Testis (tissue), 3 donors: ENCODE data around the gene WNT11. TPM values are rescaled to one million over a fixed set of nuclear protein-coding genes. Genes with fewer than 3 reads are reported as not detected.

Source experiments
- DNase-seq: peaks from one replicate; pipeline ENCODE4 v3.0.0-alpha.2; 2019
- H3K27ac ChIP-seq, 2 donors: fragments of 200-600 bp; sonication (generic); one replicate each; pipeline ENCODE4 v1.5.1; 2019
- H3K27me3 ChIP-seq: fragments of 200-600 bp; sonication (generic); one replicate; pipeline ENCODE4 v1.5.1; 2019
- H3K36me3 ChIP-seq: fragments of 200-600 bp; sonication (generic); one replicate; pipeline ENCODE4 v1.5.1; 2017; ENCODE audit warnings: low read depth; ENCODE audit errors: missing control alignments
- H3K4me1 ChIP-seq: fragments of 200-600 bp; sonication (generic); one replicate; pipeline ENCODE4 v1.5.1; 2019
- H3K4me3 ChIP-seq, 2 donors: fragments of 200-600 bp; sonication (generic); one replicate each; pipeline ENCODE4 v1.5.1; 2017 to 2019
- H3K9me3 ChIP-seq: fragments of 200-600 bp; sonication (generic); one replicate; pipeline ENCODE4 v1.5.1; 2017
- POLR2A ChIP-seq: fragments of 450-650 bp; IDR thresholded peaks from one replicate; pipeline ENCODE4 v1.6.1; 2017; ENCODE audit warnings: antibody characterized with exemption, mild to moderate bottlenecking, moderate library complexity
- WGBS, 2 donors: methylation state at CpG; one replicate each; pipeline ENCODE4 v1.1.5; 2018; 5-methylcytosine and 5-hydroxymethylcytosine counted together
- intact Hi-C: fragments of 100-400 bp; cut with DNase I; formaldehyde crosslinking; loops from one replicate; pipeline ENCODE4 v1.15.1; 2023; ENCODE audit warnings: low total_unique reads
- polyA plus RNA-seq: library from polyadenylated mRNA; stranded (reverse); fragments of 350-450 nt; fragmentation: Illumina TruSeq; extraction: RNeasy Lipid Tissue Mini Kit (QIAGEN cat#74804); gene quantifications from one replicate; pipeline ENCODE4 v1.2.3, GENCODE V29; 2014; ENCODE audit warnings: low read depth, low replicate concordance; ENCODE audit not compliant: insufficient read depth
- total RNA-seq, 2 donors: library from RNA; depleted of rRNA; stranded (reverse); fragments of >200 nt; gene quantifications; one replicate each; pipeline ENCODE4 v1.2.3, GENCODE V29; 2016
- TF ChIP-seq, protein P1 (sequence below), 3 experiments: fragments of 450-650 bp in 2 of 3; fragments of 200-600 bp in 1 of 3; sonication (generic) in 1 of 3; IDR thresholded peaks; one replicate each; pipeline ENCODE4 v1.5.1; 2016 to 2019; ENCODE audit warnings: antibody characterized with exemption in 3 of 3, mild to moderate bottlenecking in 2 of 3, moderate library complexity in 1 of 3

WNT11 gene
- total and polyA plus RNA-seq, 3 donors from 2014 or later, result 2.7 to 4.3 (median 2.8) TPM

DNA sequence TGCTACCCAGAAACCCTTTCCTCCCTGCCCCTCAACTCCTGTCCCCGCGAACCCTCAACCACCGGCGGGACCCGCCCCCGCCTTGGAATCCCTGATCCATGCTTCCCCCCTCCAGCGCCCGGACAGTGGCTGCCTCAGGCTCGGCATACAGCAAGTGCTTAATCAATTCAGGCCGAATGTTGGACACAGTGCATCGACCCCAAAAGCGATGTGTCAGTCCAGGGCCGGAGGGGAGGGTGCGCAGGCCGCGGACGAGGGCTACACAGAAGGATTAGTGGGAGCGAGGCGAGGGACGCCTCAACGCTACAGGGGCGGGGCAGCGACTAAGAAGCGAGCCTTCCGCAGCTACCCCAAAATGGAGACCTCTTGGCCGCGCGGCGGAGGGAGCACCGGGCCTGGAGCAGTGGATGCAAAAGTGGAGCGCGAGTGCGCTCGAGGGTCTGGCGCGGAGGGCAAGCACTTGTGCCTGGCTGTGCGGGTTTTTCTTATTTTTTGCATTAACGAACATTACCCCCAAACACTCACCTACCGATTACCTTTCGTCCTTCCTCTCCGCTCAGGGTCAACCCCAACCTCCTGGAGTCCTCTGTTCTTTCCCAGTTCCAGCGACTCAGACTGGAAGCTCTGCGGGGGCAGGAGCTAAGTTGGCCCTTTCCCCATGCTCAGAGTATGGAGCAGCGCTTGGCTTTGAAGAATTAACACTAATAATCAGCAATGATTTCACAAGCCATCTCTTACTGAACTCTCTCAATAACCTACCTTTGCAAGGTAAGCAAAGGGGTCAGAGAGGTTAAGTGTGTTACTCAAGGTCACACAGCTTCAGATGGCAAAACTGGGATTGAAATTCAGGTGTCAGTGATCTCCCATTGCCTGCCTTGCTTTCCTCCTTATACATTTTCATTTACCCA, 30.0 kb upstream of the WNT11 start:
- Histone ChIP-seq H3K4me3 (peak overlapping the region; percentile 61 to 88), H3K4me1 (peaks cover 7% of the 10 kb centered on the region), H3K9me3 (no peaks in the 10 kb centered on the region), H3K27ac (peak overlapping the region; percentile 85 to 87), H3K36me3 (no peaks in the 10 kb centered on the region), H3K27me3 (no peaks in the 10 kb centered on the region)
- intact Hi-C loops, result no loop called here
- no peak for TF ChIP-seq POLR2A
- TF ChIP-seq, protein P1, sequence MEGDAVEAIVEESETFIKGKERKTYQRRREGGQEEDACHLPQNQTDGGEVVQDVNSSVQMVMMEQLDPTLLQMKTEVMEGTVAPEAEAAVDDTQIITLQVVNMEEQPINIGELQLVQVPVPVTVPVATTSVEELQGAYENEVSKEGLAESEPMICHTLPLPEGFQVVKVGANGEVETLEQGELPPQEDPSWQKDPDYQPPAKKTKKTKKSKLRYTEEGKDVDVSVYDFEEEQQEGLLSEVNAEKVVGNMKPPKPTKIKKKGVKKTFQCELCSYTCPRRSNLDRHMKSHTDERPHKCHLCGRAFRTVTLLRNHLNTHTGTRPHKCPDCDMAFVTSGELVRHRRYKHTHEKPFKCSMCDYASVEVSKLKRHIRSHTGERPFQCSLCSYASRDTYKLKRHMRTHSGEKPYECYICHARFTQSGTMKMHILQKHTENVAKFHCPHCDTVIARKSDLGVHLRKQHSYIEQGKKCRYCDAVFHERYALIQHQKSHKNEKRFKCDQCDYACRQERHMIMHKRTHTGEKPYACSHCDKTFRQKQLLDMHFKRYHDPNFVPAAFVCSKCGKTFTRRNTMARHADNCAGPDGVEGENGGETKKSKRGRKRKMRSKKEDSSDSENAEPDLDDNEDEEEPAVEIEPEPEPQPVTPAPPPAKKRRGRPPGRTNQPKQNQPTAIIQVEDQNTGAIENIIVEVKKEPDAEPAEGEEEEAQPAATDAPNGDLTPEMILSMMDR (IDR thresholded peaks at IDR 0.05), result no peak
- WGBS, 2 donors, result 2 to 4% methylated on average over 31 to 44 of the region's 44 CpGs
- DNase-seq, result peak; percentile 74

DNA sequence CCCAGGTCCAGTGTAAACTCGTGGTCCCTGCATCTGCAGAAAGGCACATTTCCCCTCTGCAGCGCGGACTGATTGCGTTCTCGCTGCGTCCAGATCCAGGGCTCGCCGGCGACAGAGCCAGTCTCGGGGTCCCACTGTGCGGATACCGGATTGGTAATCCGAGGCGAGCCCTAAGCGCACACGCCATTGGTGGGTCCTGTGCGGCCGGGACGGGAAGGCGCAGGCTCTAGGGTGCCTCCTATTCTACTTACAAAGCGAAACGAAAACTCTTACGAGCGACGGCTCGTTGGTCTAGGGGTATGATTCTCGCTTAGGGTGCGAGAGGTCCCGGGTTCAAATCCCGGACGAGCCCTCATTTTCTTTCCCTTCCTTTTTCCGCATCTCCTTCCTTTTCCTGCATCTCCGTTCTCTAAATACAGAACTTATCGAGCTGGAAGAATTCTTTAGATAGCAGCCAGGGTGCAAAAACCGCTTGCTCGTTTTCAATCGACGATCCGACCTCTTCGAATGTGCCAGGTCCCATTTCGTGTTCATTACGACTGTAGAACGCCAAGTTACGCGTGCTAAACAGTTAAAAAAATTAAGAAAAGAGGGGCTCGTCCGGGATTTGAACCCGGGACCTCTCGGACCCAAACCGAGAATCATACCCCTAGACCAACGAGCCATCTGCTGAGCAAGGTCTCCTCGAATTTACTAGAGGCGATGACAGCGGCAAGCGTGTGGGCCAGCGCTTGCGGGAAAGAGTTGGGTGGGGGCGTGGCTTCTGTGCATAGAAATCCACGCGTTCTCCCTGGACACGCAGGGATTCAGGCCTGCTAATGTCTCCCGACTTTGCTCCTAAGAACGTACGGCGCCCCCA, 29.2 kb upstream of the WNT11 start:
- H3K4me1 ChIP-seq, result peaks cover 7% of the 10 kb centered on the region
- TF ChIP-seq, protein P1 (IDR thresholded peaks at IDR 0.05), result no peak
- no peak for TF ChIP-seq POLR2A
- H3K4me3 ChIP-seq, result peak overlapping the region; percentile 61 to 88
- H3K36me3 ChIP-seq, result no peaks in the 10 kb centered on the region
- intact Hi-C loops, result no loop called here
- H3K27me3 ChIP-seq, result no peaks in the 10 kb centered on the region
- DNase-seq, result peak; percentile 94
- no peaks in the 10 kb centered on the region for H3K9me3 ChIP-seq
- H3K27ac ChIP-seq, result peak overlapping the region; percentile 85 to 87
- WGBS, 2 donors, result 0 to 1% methylated on average over 44 to 65 of the region's 65 CpGs

DNA sequence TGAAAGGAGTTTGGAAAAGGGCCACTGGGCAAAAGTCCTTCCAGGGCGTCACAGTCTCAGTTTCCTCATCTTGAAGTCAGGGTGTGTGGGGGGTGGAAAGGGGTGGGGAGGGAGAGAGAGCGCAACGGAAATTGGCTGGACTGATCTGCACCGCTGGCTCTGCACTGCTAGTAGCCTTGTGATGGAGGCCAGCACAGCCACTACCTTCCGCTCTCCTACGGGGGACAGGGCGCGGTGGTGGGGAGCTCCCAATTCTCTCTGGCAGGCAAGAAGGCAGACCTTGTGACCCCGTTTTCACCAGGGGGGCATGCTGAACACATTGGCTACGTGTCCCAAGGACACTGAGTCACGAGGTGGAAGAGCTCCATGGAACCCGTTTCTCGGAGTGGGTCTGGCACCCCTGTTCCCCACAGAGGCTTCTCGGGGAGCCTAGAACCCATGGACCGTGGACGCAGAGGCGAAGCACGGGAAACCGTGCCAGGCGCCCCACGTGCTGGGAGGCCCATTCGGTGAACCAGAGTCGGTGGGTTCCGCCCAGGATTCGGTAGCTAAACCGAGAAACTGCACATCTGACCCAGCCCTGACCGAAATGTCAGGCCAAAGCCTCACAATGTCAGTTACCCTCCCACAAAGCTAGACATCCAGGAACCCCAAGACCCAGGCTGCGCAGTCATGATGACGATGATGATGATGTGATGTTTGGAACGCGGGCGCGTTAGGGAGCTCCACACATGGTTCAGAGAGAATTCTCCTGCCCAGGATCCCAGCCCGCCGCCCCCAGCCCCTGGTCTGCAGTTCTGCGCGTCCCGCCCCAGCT, 28.3 kb upstream of the WNT11 start:
- no peaks in the 10 kb centered on the region for H3K36me3 ChIP-seq
- intact Hi-C loops, result no loop called here
- no peaks in the 10 kb centered on the region for H3K9me3 ChIP-seq
- DNase-seq, result peak; percentile 67
- whole genome bisulfite sequencing, 2 donors, result 0% methylated on average over 5 to 35 of the region's 38 CpGs
- H3K27ac ChIP-seq, result peak overlapping the region; percentile 85 to 87
- TF ChIP-seq POLR2A, result no peak
- TF ChIP-seq, protein P1 (IDR thresholded peaks at IDR 0.05), result peak in 1 of 3 experiments; percentile 39
- peaks cover 7% of the 10 kb centered on the region for H3K4me1 ChIP-seq
- H3K4me3 ChIP-seq, result peak overlapping the region; percentile 61 to 88
- H3K27me3 ChIP-seq, result no peaks in the 10 kb centered on the region

DNA sequence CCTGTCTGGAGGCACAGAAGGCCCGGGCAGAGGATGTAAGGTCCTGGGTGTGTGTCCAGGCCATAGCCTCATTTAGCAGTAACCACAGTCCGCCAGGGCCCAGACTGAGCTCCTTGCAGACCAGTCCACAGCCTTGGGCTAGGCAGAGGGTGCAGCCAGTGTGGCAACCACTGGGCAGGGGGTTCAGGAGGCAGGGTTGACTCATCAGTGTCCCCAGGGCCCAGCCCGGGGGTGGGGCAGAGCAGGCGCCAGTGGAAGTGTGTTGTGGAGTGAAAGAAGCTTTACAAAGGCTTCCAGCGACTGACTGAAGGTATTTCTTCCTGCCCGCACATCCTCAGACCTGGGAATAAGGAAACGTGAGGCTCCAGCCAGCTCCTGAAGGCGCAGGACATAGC, 27.7 kb upstream of the WNT11 start:
- Histone ChIP-seq H3K27ac (peak overlapping the region; percentile 85 to 87), H3K4me1 (peaks cover 7% of the 10 kb centered on the region), H3K36me3 (no peaks in the 10 kb centered on the region), H3K9me3 (no peaks in the 10 kb centered on the region), H3K27me3 (no peaks in the 10 kb centered on the region), H3K4me3 (peak overlapping the region; percentile 61 to 88)
- DNase-seq, result no peak
- intact Hi-C loops, result no loop called here
- 41 to 50% methylated on average over 8 of the region's 8 CpGs for WGBS, 2 donors
- TF ChIP-seq, protein P1 (IDR thresholded peaks at IDR 0.05), result no peak
- TF ChIP-seq POLR2A, result no peak
